Middle frontal gyrus (tissue), 1 donor: ENCODE data around the gene HOXB3.
"Not testable (repeated sequence)": the region's sequence is repeated elsewhere in the genome, so short reads cannot be mapped to it uniquely, and the experiment has no call there.

ENCODE experiments used
- DNase-seq: peaks from one replicate; pipeline ENCODE4 v3.0.0-alpha.2; 2015; ENCODE audit warnings: low spot score; ENCODE audit errors: extremely low spot score

The HOXB3 gene

DNA sequence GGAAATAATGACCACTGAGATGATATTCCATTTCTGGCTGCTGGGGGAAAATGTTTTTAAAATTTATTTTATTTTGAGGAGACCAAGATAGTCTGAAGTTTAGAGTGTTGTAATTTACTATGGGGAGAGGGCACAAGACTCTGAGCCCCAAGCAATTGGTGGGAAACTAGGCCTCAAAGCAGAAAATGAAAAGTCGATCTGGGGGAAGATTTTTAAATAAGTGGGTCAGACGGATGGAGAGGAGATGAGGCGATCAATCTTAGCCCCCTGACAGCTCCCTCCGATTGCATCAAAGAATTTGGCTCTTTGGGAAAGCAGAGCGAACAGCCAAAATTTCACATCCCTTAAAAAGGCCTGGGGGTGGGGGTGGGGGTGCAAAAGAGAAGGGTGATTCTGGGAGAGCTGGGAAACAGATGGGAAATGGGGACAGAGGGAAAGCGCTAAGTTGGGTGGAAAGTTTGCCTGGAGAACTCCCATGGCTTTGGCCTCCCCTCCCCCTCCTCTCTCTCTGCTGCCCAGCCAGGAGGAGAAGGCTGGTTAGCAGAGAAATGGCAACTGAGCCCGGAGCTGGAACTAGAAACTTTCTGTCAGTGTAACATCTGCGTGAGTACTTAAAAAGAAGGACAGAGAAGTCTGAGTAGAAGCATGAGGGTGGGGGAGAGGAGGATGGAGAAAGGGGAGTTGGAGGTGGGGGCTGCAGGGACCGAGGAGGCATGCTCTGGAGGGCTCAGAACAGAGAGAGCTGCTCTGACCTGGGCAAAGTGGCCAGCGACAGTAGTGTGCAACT is 43.7 kb downstream of the HOXB3 start:
- no peak for DNase-seq

- no peak for DNase-seq
Measured at GRCh38 chr17:48545539-48545938, 44.5 kb downstream of the HOXB3 start.

DNA sequence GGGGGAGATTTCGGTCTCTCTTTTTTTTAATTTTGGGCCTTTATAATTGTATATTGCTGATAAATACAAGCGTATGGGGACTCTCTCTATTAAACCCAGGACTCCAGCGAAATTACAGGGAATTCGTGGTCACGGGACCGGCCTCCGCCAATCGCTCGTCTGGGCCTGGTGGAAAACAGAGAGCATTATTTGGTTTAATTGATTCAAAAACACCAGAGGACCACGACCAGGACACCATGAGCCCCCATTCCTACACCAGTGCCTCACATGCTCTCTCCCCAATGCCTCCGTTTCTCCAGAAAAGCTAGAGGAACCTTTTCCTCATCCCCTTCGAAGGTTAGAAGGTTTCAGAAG is 45.0 kb downstream of the HOXB3 start, which contains the start of gene HOXB2:
TSS of gene HOXB2 (minus strand) at position 88 of the 354 bp plus-strand sequence. CDS start 198 bp downstream, outside the sequence.
- no peak for DNase-seq

DNA sequence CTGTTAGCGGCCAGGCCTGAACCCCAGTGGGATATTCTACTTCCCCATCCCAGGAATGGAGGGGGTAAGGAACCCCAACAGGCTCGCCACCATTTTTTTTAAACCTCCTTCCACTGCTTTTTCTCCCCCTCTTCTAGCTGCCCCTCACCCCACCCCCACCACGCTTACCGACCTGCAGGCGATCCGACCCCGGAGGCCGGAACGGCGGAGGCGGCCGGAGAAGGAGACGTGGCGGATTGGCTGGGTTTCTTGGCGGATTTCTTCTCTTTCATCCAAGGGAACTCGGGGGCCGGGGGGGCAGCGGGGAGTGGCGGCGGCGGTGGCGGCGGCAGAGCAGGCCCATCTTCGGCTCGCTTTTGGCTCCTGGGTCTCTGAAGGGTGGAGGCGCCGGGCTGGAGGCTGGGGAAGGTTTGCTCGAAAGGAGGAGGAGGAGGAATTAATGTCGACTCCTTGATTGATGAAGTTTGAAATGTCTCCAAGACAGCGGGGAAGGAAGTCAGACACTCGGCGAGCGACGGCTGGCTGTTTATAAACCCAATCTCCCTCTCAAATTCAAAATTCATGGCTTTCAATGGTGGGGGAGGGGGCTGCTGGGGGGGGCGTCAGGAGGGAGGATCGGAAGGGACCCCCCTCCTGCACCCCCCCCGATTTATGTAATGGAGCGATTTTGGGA is 45.6 kb downstream of the HOXB3 start:
- no peak for DNase-seq

GRCh38 chr17:48543854-48544348 is 46.1 kb downstream of the HOXB3 start:
- DNase-seq: no peak

- DNase-seq: no peak
Measured at GRCh38 chr17:48543107-48543853, 46.8 kb downstream of the HOXB3 start.

GRCh38 chr17:48542698-48543106 is 47.3 kb downstream of the HOXB3 start:
- DNase-seq: no peak

- no peak for DNase-seq
Measured at GRCh38 chr17:48542114-48542656, 47.9 kb downstream of the HOXB3 start.

DNA sequence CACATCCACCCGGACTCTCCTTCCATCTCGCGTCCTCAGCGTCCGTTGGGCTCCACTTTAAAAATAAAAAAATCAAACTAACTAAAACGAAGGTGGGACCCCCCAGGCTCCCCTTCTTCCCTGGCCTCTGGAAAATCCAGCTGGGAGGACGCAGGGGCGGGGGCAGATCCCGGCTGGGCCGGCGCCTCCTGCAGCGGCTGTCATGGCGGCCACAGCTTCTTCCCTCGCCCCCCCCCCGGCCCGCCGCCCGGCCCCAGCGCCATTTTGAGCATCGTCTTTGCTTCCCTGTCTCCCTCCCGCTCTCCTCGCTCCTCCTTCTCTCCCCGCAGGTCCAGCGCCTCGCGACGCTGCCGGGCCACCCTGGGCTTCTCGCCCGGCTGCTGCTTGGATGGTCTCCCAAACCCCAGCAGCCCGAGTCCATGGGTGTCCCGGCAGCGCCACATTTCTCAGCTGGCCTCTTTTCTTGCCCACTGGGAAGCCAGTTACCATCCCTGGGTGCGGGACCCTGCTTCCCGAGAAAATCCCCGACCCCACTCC is 48.4 kb downstream of the HOXB3 start:
- DNase-seq: no peak

- DNase-seq: no peak
Measured at GRCh38 chr17:48541036-48541576, 48.9 kb downstream of the HOXB3 start.

GRCh38 chr17:48540213-48540612 is 49.8 kb downstream of the HOXB3 start:
- no peak for DNase-seq

DNA sequence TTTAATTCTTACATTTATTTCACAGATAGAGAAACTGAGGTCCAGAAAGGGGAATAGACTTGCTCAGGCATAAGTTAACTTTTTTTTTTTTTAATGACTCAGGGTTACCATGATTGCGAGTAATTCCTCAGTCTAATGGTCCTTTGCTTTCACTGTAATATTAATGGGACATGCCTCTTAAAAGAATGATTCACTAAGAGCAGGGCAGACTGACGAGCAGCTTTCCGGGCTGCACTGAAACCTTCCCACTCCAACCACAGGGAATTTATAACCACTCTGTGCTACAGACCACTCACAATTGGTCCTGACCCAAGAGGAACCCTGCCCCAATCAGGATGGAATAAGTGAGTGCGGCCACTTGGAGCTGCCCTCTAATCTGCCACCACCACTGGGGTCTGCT is 50.9 kb downstream of the HOXB3 start:
- no peak for DNase-seq

DNA sequence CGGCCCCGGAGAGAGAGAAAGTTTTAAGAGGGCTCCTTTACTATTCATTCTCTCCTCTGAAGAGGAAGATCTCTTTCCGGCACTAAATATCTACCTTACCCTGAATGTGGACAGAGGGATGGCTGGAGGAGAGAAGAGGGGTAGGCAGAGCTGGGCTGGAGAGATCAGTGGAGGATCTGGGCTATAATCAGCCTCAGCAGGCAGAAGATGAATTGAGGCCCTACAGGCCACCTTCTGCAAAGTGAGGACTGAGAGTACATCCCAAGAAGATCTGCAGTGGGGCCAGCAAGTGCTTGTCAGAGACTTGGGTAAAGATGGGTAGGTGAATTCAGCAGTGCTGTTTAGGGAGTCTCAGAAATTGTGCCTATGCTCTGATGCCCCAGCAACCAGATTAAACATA is 52.7 kb downstream of the HOXB3 start:
- DNase-seq: no peak

- DNase-seq: not testable (repeated sequence)
Measured at GRCh38 chr17:48535793-48536559, 54.1 kb downstream of the HOXB3 start.

DNA sequence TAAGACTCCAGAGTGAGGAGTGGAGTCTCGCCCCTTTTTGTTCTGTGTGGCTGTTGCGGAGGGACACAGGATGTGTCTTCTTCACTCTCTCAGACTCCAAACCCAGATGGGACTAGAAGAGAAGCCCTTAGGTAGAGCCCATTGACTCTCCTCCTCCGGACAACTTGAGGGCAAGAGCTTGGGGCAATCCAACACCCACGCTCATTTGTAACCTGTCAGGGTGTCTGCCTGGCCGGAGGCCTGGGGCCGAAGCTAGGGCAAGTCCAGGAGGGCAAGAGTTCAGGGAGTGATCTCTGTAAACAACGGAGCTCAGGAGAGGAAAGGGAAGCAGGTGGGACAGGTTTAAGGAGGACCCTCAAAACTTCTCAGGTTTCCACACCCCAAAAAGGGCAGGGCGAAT is 57.8 kb downstream of the HOXB3 start:
- DNase-seq: no peak

DNA sequence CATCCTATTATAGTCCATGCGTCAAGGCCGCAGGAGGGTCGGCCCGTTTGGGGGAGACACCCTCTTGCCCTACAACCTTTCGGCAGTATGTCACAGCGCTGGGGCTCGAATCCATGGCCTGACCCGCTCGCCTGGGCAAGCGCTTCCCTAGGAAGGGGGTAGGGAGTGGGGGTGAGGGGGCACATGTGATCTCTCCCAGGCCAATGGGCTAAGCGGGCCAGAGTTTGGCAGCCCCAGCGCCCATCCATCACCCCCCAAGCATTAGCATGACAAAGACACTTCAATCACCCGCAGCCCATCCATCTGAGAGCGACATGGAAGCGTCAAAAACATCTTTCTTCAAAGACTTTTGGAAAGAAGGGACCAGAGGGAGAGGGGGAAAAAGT is 59.2 kb downstream of the HOXB3 start, which contains the start of gene HOXB1:
TSS of gene HOXB1 (minus strand) at position 125 of the 386 bp plus-strand sequence. CDS start at position 18, 107 bp downstream.
- DNase-seq: no peak

GRCh38 chr17:48530208-48530886 is 59.7 kb downstream of the HOXB3 start:
- DNase-seq: no peak

DNA sequence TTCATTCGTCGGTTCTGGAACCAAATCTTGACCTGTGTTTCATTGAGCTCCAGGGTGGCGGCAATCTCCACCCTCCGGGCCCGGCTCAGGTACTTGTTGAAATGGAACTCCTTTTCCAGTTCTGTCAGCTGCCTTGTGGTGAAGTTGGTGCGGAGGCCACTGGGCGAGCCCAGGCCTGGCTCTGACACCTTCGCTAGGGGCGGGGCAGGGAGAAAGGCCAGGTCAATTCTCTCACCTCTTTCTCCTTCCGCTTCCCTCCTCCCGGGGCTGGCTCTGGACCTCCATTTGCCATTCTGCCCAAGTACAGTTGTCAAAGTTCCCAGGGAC is 60.4 kb downstream of the HOXB3 start:
- DNase-seq: no peak

DNA sequence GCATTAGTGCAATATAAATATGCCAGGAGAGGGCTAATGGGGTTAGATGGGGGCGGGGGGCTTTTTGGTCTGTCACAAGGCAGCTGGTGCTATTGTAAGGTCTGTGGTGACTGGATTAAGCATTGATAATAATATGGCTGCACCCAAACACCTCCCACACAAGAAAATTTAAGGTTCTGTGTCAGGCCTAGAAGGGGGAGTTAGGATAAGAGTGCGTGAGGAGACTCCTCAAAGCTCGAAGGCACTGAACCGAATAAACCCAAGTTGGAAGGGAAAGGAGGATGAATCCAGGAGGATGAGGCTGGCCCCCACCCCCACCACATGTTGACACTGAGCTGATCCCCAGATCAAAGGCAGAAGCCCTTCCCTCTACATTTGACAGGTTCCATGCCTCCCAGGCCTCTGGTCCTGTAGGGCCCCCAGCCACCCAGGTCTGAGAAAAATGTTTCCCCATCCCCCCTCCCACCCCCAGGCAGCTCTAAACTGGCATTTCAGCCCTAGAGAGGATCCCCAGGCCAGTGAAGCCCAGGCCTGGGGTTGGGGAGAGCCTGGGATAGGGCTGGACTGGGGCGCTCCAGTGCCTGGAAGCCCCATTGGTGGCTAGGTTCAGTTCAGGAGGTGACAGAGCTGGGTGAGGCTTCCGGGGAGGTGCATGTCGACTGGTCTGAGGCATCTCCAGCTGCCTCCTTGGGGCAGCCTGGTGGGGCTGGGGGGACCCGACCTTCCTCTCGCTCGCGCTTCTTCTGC is 60.9 kb downstream of the HOXB3 start:
- DNase-seq: no peak
